Upper lobe of left lung (tissue), 6 donors: Measurements from ENCODE around the gene BAIAP2L1. TPM values are rescaled to one million over a fixed set of nuclear protein-coding genes. Genes with fewer than 3 reads are reported as not detected.

Experiments used
- ATAC-seq, 2 donors: fragments of 200-7000 bp; cut with Tn5 transposase; one replicate each; pipeline ENCODE4 v1.9.1; 2022; ENCODE audit warnings: mild to moderate bottlenecking in 2 of 2, moderate library complexity in 2 of 2; ENCODE audit not compliant: low FRiP score in 2 of 2
- DNase-seq, 2 donors: peaks; one replicate each; pipeline ENCODE4 v3.0.0-alpha.2; 2019 to 2020
- H3K27ac ChIP-seq, 4 donors: fragments of 200-600 bp; sonication (generic); one replicate each; pipeline ENCODE4 v1.5.1; 2016 to 2019
- H3K27me3 ChIP-seq, 4 donors: fragments of 200-600 bp; sonication (generic); one replicate each; pipeline ENCODE4 v1.5.1; 2017 to 2019
- H3K36me3 ChIP-seq, 4 donors: fragments of 200-600 bp; sonication (generic); one replicate each; pipeline ENCODE4 v1.5.1; 2016 to 2019
- H3K4me1 ChIP-seq, 4 donors: fragments of 200-600 bp; sonication (generic); one replicate each; pipeline ENCODE4 v1.5.1; 2018 to 2019
- H3K4me3 ChIP-seq, 4 donors: fragments of 200-600 bp; sonication (generic); one replicate each; pipeline ENCODE4 v1.5.1; 2017 to 2019; ENCODE audit warnings: mild to moderate bottlenecking in 2 of 4, moderate library complexity in 1 of 4
- H3K9me3 ChIP-seq, 4 donors: fragments of 200-600 bp; sonication (generic); one replicate each; pipeline ENCODE4 v1.5.1; 2018 to 2019
- EP300 ChIP-seq, 4 donors: sonication (generic); formaldehyde crosslinking; IDR thresholded peaks; one replicate each; pipeline ENCODE4 v1.5.1; 2017; ENCODE audit warnings: antibody characterized with exemption in 4 of 4, control low read depth in 2 of 4
- POLR2A ChIP-seq, 4 donors: fragments of 450-650 bp; IDR thresholded peaks; one replicate each; pipeline ENCODE4 v1.5.1; 2016 to 2017; ENCODE audit warnings: antibody characterized with exemption in 4 of 4, mild to moderate bottlenecking in 2 of 4
- POLR2AphosphoS5 ChIP-seq, 2 donors: sonication (generic); formaldehyde crosslinking; IDR thresholded peaks; one replicate each; pipeline ENCODE4 v1.5.1; 2017; ENCODE audit warnings: antibody characterized with exemption in 2 of 2
- WGBS, 2 donors: methylation state at CpG; one replicate each; pipeline ENCODE4 v1.1.5; 2017 to 2018; 5-methylcytosine and 5-hydroxymethylcytosine counted together
- total RNA-seq, 6 donors: library from RNA; depleted of rRNA in 4 of 6; stranded (reverse); fragments of >200 nt in 4 of 6; gene quantifications; one replicate each; pipeline versions ENCODE4 v1.1.0 to v1.2.1, GENCODE V29; 2016 to 2021
- TF ChIP-seq, protein P1 (sequence below), 6 experiments: fragments of 450-650 bp in 4 of 6; fragments of 200-600 bp in 2 of 6; sonication (generic) in 2 of 6; IDR thresholded peaks; one replicate each; pipeline ENCODE4 v1.5.1; 2016 to 2019; ENCODE audit warnings: antibody characterized with exemption in 6 of 6
- donor health status: DM: no; HTN: no; CAD: no; lungs with moderate emphysema.
- donor health status: DM: no; HTN: yes; CAD: no; lungs with severe emphysema.

Gene BAIAP2L1
- total RNA-seq, 6 donors from 2014 or later: 20.2 to 35.6 (median 26.6) TPM

DNA sequence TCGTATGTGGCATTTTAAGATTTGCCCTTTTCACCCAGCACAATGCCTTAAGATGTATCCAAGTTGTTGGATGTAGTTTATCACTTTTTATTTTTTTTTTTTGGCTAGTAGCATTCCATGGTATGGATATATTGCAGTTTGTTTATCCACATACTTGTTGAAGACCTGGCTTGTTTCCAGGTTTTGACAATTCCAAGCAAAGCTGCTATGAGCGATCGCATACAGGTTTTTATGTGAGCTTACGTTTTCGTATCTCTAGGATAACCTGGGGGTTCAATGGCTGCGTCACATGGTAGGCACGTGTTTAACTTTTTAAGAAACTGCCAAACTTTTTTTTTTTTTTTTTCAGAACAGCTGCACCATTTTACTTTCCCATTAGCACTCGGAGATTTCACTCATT is 32.2 kb downstream of the BAIAP2L1 start:
- no peaks in the 10 kb centered on the region for H3K27me3 ChIP-seq
- ATAC-seq (no peak), DNase-seq (no peak)
- WGBS, 2 donors: 65 to 76% methylated on average over 8 of the region's 8 CpGs
- H3K4me3 ChIP-seq: no peak overlapping the region
- H3K27ac ChIP-seq: peak overlapping the region in 3 of 4 donors; percentile 32 to 42 (median 35)
- H3K4me1 ChIP-seq: peaks cover 4 to 20% (median 9%) of the 10 kb centered on the region in 4 donors
- TF ChIP-seq EP300 (IDR thresholded peaks at IDR 0.05) (no peak), POLR2AphosphoS5 (IDR thresholded peaks at IDR 0.05) (no peak), POLR2A (IDR thresholded peaks at IDR 0.05) (no peak)
- TF ChIP-seq, protein P1, sequence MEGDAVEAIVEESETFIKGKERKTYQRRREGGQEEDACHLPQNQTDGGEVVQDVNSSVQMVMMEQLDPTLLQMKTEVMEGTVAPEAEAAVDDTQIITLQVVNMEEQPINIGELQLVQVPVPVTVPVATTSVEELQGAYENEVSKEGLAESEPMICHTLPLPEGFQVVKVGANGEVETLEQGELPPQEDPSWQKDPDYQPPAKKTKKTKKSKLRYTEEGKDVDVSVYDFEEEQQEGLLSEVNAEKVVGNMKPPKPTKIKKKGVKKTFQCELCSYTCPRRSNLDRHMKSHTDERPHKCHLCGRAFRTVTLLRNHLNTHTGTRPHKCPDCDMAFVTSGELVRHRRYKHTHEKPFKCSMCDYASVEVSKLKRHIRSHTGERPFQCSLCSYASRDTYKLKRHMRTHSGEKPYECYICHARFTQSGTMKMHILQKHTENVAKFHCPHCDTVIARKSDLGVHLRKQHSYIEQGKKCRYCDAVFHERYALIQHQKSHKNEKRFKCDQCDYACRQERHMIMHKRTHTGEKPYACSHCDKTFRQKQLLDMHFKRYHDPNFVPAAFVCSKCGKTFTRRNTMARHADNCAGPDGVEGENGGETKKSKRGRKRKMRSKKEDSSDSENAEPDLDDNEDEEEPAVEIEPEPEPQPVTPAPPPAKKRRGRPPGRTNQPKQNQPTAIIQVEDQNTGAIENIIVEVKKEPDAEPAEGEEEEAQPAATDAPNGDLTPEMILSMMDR (IDR thresholded peaks at IDR 0.05): no peak
- no peaks in the 10 kb centered on the region for H3K9me3 ChIP-seq
- no peaks in the 10 kb centered on the region for H3K36me3 ChIP-seq

DNA sequence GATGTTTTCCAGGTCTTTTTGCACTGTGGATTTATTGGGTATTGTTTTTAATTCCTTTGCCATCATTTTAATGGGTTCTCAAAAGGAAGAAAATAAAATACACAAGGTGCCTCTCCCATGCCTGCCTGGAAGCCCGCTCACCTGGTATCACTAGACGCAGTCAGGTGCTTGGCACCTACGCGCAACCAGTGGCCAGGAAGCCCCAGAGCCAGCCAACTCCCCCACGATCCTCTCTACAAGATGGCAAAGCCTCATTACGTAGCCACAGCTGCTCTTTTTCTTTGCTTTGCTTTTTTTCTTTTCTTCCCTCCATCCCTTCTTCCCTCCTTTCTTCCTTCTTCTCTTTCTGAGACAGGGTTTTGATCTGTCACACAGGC is 34.3 kb downstream of the BAIAP2L1 start:
- H3K27me3 ChIP-seq: no peaks in the 10 kb centered on the region
- H3K4me3 ChIP-seq: no peak overlapping the region
- TF ChIP-seq, protein P1 (IDR thresholded peaks at IDR 0.05): no peak
- no peak for TF ChIP-seq POLR2A (IDR thresholded peaks at IDR 0.05)
- no peak for TF ChIP-seq POLR2AphosphoS5 (IDR thresholded peaks at IDR 0.05)
- no peak for TF ChIP-seq EP300 (IDR thresholded peaks at IDR 0.05)
- no peaks in the 10 kb centered on the region for H3K9me3 ChIP-seq
- peaks cover 4 to 20% (median 9%) of the 10 kb centered on the region in 4 donors for H3K4me1 ChIP-seq
- peak overlapping the region in 3 of 4 donors; percentile 41 to 81 (median 71) for H3K27ac ChIP-seq
- DNase-seq: no peak
- ATAC-seq: no peak
- WGBS, 2 donors: 91 to 92% methylated on average over 6 of the region's 6 CpGs
- H3K36me3 ChIP-seq: no peaks in the 10 kb centered on the region

DNA sequence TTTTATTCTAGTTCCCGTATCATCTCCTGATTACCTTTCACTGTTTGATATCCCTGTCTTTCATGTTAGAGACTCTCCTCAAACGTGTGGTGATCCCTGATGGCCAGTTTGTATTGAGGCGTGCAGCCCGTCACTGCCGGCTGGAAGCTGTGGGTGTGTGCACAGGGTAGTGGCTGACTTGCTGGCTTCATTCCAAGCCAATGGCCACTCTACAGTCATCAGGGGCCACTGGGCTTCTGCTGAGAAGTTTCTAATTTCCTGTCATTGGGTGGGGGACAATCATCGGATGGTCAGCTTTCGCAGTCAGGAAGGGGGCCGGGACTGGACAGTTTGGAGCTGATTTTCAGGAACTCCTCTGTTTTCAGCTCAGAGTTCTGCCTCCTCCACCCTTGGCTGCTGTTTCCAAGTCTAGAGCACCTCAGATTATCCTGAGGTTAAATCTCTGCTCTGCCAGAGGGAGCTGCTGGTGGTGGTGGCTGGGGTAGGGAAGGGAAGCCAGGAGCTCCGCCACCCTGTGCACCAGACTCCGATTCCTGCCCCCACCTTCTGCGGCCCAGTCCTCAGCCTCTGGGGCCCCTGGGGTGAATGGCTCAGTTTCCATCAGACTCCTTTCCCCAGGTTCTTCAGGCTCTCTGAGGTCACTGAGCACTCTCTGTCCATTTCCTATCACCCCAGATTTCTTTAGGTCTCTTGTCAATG is 34.9 kb downstream of the BAIAP2L1 start:
- Histone ChIP-seq H3K36me3 (no peaks in the 10 kb centered on the region), H3K27me3 (no peaks in the 10 kb centered on the region), H3K9me3 (no peaks in the 10 kb centered on the region), H3K4me3 (no peak overlapping the region), H3K4me1 (peaks cover under 1 to 15% (median 11%) of the 10 kb centered on the region in 4 donors), H3K27ac (peak overlapping the region; percentile 36 to 81 (median 56))
- ATAC-seq (peak; percentile 51 to 74), DNase-seq (peak in 1 of 2 donors; percentile 47)
- 64 to 65% methylated on average over 10 to 11 of the region's 11 CpGs for WGBS, 2 donors
- TF ChIP-seq, protein P1 (IDR thresholded peaks at IDR 0.05): no peak
- peak in 1 of 4 donors; percentile 14 for TF ChIP-seq POLR2A (IDR thresholded peaks at IDR 0.05)
- TF ChIP-seq POLR2AphosphoS5 (IDR thresholded peaks at IDR 0.05): peak; percentile 34 to 40
- peak in 1 of 4 donors; percentile 42 for TF ChIP-seq EP300 (IDR thresholded peaks at IDR 0.05)

DNA sequence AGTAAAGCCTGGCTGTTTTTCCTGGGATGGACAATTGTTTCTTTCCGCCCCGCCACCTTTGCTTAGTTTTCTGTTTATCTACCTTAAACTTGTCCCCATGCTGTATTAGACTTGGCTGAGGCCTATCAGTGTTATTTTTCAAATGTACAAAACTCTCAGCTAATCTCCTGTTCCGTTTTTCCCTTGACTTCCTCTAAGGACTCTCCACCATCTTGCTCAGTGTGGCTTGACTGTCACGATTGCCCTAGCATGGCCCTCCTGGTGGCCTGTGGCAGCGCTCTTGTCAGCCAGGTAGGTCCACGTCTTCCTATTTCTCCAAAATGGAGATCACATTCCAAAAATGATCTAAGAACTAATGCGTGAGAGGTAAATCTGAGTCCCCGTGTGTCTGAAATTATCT is 36.7 kb downstream of the BAIAP2L1 start:
- H3K4me3 ChIP-seq: no peak overlapping the region
- no peaks in the 10 kb centered on the region for H3K27me3 ChIP-seq
- peaks cover 0 to 22% (median 19%) of the 10 kb centered on the region in 4 donors for H3K4me1 ChIP-seq
- H3K27ac ChIP-seq: no peak overlapping the region
- no peak for DNase-seq
- no peaks in the 10 kb centered on the region for H3K36me3 ChIP-seq
- TF ChIP-seq POLR2AphosphoS5 (IDR thresholded peaks at IDR 0.05) (no peak), EP300 (IDR thresholded peaks at IDR 0.05) (no peak), POLR2A (IDR thresholded peaks at IDR 0.05) (no peak)
- TF ChIP-seq, protein P1 (IDR thresholded peaks at IDR 0.05): no peak
- no peak for ATAC-seq
- H3K9me3 ChIP-seq: no peaks in the 10 kb centered on the region
- 95 to 96% methylated on average over 8 of the region's 8 CpGs for WGBS, 2 donors

DNA sequence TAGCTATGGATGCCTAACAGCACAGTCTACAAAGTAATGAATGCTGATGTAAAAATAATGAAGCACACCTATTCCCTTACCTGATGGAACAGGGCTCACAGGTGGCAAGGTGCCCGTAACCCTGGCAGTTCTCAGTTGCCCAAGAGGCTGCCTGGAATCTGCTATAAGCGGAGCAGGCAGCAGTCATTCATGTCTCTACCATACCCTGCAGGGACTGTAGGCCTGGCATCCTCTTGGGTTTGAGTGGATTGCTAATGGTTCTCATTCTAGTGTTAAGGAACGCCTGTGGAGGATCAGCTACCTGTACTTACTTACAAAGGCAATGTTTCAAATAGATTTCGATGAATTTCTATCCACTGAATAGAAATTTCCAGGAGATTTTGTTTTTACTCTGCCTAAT is 38.4 kb downstream of the BAIAP2L1 start:
- TF ChIP-seq, protein P1 (IDR thresholded peaks at IDR 0.05): no peak
- TF ChIP-seq POLR2A (IDR thresholded peaks at IDR 0.05) (no peak), EP300 (IDR thresholded peaks at IDR 0.05) (no peak), POLR2AphosphoS5 (IDR thresholded peaks at IDR 0.05) (no peak)
- no peak for ATAC-seq
- Histone ChIP-seq H3K27me3 (no peaks in the 10 kb centered on the region), H3K4me1 (peaks cover 0 to 23% (median 18%) of the 10 kb centered on the region in 4 donors), H3K9me3 (no peaks in the 10 kb centered on the region), H3K4me3 (no peak overlapping the region), H3K36me3 (no peaks in the 10 kb centered on the region), H3K27ac (no peak overlapping the region)
- peak in 1 of 2 donors; percentile 82 for DNase-seq
- WGBS, 2 donors: 57 to 83% methylated on average over 4 of the region's 4 CpGs
